Uterus (tissue), 4 donors: Measurements from ENCODE around the gene SCNM1. TPM values are rescaled to one million over a fixed set of nuclear protein-coding genes. Genes with fewer than 3 reads are reported as not detected.

Experiments used
- DNase-seq, 2 donors: peaks; one replicate each; pipeline ENCODE4 v3.0.0-alpha.2; 2019 to 2020
- H3K27ac ChIP-seq, 2 donors: fragments of 200-600 bp; sonication (generic); 1 replicate in 1 of 2; 2 replicates in 1 of 2; pipeline ENCODE4 v1.5.1; 2016 to 2018
- H3K27me3 ChIP-seq, 2 donors: fragments of 200-600 bp; sonication (generic); one replicate each; pipeline ENCODE4 v1.5.1; 2018 to 2019; ENCODE audit warnings: control low read depth in 1 of 2
- H3K36me3 ChIP-seq, 2 donors: fragments of 200-600 bp; sonication (generic); one replicate each; pipeline ENCODE4 v1.5.1; 2019; ENCODE audit warnings: control low read depth in 1 of 2
- H3K4me1 ChIP-seq, 2 donors: fragments of 200-600 bp; sonication (generic); one replicate each; pipeline ENCODE4 v1.5.1; 2018 to 2019; ENCODE audit warnings: control low read depth in 1 of 2
- H3K4me3 ChIP-seq, 2 donors: fragments of 200-600 bp; sonication (generic); 1 replicate in 1 of 2; 2 replicates in 1 of 2; pipeline ENCODE4 v1.5.1; 2018 to 2019; ENCODE audit warnings: mild to moderate bottlenecking in 1 of 2
- H3K9me3 ChIP-seq, 2 donors: fragments of 200-600 bp; sonication (generic); one replicate each; pipeline ENCODE4 v1.5.1; 2019; ENCODE audit warnings: control low read depth in 1 of 2
- CTCF ChIP-seq, 4 experiments: fragments of 200-600 bp in 2 of 4; fragments of 450-650 bp in 2 of 4; sonication (generic) in 2 of 4; IDR thresholded peaks; one replicate each; pipeline ENCODE4 v1.5.1; 2016 to 2019; ENCODE audit warnings: antibody characterized with exemption in 4 of 4, mild to moderate bottlenecking in 2 of 4, moderate library complexity in 1 of 4
- POLR2A ChIP-seq, 2 donors: fragments of 450-650 bp; IDR thresholded peaks; one replicate each; pipeline ENCODE4 v1.6.1; 2016; ENCODE audit warnings: antibody characterized with exemption in 2 of 2, mild to moderate bottlenecking in 1 of 2, moderate library complexity in 1 of 2
- intact Hi-C: fragments of 100-400 bp; cut with DNase I; formaldehyde crosslinking; loops from one replicate; pipeline ENCODE4 v1.15.1; 2023; ENCODE audit warnings: low total_unique reads
- total RNA-seq, 4 donors: library from RNA; depleted of rRNA in 3 of 4; stranded (reverse); fragments of >200 nt in 3 of 4; gene quantifications; one replicate each; pipeline versions ENCODE4 v1.1.0 to v1.2.4, GENCODE V29; 2014 to 2023
- donor health status: DM: yes; HTN: yes; CAD: no.

SCNM1 gene
- total RNA-seq, 4 donors from 2014 or later = 3.2 to 186 (median 21.3) TPM

- Histone ChIP-seq H3K4me1 (peaks cover 0 to 6% of the 10 kb centered on the region in 2 donors), H3K36me3 (no peaks in the 10 kb centered on the region), H3K27me3 (no peaks in the 10 kb centered on the region), H3K27ac (no peak overlapping the region), H3K9me3 (no peaks in the 10 kb centered on the region), H3K4me3 (no peak overlapping the region)
- no peak for TF ChIP-seq POLR2A (IDR thresholded peaks at IDR 0.05)
- no peak for TF ChIP-seq CTCF (IDR thresholded peaks at IDR 0.05)
- intact Hi-C loops = no loop called here
- no peak for DNase-seq
Observed at GRCh38 chr1:151134991-151135390, 31.0 kb upstream of the SCNM1 start.

GRCh38 chr1:151135433-151136385, 30.2 kb upstream of the SCNM1 start:
- no peak overlapping the region for H3K27ac ChIP-seq
- DNase-seq = no peak

GRCh38 chr1:151137789-151138188, 28.2 kb upstream of the SCNM1 start:
- TF ChIP-seq CTCF (IDR thresholded peaks at IDR 0.05) = no peak
- no peak for TF ChIP-seq POLR2A (IDR thresholded peaks at IDR 0.05)
- Histone ChIP-seq H3K4me1 (peaks cover 0 to 5% of the 10 kb centered on the region in 2 donors), H3K9me3 (no peaks in the 10 kb centered on the region), H3K27ac (no peak overlapping the region), H3K4me3 (no peak overlapping the region), H3K36me3 (no peaks in the 10 kb centered on the region), H3K27me3 (no peaks in the 10 kb centered on the region)
- intact Hi-C loops = no loop called here
- DNase-seq = no peak

More at GRCh38 chr1:151135433-151136385, 30.2 kb upstream of the SCNM1 start:
- TF ChIP-seq POLR2A (IDR thresholded peaks at IDR 0.05) (no peak), CTCF (IDR thresholded peaks at IDR 0.05) (no peak)
- no peak overlapping the region for H3K4me3 ChIP-seq
- no peaks in the 10 kb centered on the region for H3K9me3 ChIP-seq
- peaks cover 0 to 6% of the 10 kb centered on the region in 2 donors for H3K4me1 ChIP-seq
- H3K36me3 ChIP-seq = no peaks in the 10 kb centered on the region
- H3K27me3 ChIP-seq = no peaks in the 10 kb centered on the region
- intact Hi-C loops = no loop called here

- no peak for DNase-seq
- H3K36me3 ChIP-seq = no peaks in the 10 kb centered on the region
- H3K27ac ChIP-seq = peak overlapping the region in 1 of 2 donors; percentile 89
- TF ChIP-seq CTCF (IDR thresholded peaks at IDR 0.05) (no peak), POLR2A (IDR thresholded peaks at IDR 0.05) (no peak)
- H3K9me3 ChIP-seq = no peaks in the 10 kb centered on the region
- peaks cover 5 to 12% of the 10 kb centered on the region in 2 donors for H3K4me1 ChIP-seq
- intact Hi-C loops = no loop called here
- H3K27me3 ChIP-seq = no peaks in the 10 kb centered on the region
- H3K4me3 ChIP-seq = no peak overlapping the region
Observed at GRCh38 chr1:151142411-151143056, 23.4 kb upstream of the SCNM1 start.

- H3K27ac ChIP-seq = peak overlapping the region; percentile 89
- intact Hi-C loops = no loop called here
- no peaks in the 10 kb centered on the region for H3K36me3 ChIP-seq
- no peak for TF ChIP-seq CTCF (IDR thresholded peaks at IDR 0.05)
- no peak for TF ChIP-seq POLR2A (IDR thresholded peaks at IDR 0.05)
- H3K9me3 ChIP-seq = no peaks in the 10 kb centered on the region
- no peak overlapping the region for H3K4me3 ChIP-seq
- H3K27me3 ChIP-seq = no peaks in the 10 kb centered on the region
- no peak for DNase-seq
- peaks cover 5 to 12% of the 10 kb centered on the region in 2 donors for H3K4me1 ChIP-seq
Observed at GRCh38 chr1:151143057-151143435, 22.9 kb upstream of the SCNM1 start.
